LNCAP (cell line): ENCODE measurements around the gene TGFBI.

Experiments used
- CTCF ChIP-seq: fragments of 450-650 bp; IDR thresholded peaks from 2 replicates; pipeline ENCODE4 v1.5.1; 2017; ENCODE audit warnings: mild to moderate bottlenecking

TGFBI gene

DNA sequence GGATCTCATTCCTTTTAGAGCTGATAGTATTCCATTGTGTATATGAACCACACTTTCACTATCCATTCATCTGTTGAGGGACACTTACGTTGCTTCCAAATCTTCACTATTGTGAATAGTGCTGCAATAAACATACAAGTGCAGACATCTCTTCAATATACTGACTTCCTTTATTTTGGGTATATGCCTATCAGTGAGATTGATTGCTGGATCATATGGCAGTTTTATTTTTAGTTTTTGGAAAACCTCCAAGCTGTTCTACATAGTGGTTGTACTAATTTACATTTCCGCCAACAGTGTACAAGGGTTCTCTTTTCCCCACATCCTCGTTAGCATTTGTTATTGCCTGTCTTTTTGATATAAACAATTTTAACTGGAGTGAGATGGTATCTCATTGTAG, 40.2 kb upstream of the TGFBI start:
- no peak for TF ChIP-seq CTCF

DNA sequence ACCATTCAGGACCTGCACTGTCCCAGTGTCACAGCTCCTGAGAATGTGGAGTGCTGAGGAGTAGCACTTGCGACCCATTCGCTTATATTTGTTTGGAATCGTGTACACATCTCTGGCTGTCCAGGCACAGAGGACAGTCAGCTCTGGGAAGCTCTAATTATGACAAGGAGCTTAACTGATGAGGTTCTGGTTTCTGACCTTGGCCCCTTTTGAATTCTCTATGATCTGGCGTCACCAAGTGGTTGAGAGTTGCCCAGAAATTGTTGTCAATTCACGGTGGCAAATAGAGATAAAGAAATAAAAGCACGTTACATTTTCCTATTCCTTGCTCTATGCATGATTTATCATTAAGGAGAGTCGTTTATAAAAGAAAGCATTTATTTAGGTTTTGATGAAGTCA, 39.1 kb upstream of the TGFBI start:
- no peak for TF ChIP-seq CTCF

- TF ChIP-seq CTCF = no peak
Measured at GRCh38 chr5:135990528-135991255, 38.1 kb upstream of the TGFBI start.

DNA sequence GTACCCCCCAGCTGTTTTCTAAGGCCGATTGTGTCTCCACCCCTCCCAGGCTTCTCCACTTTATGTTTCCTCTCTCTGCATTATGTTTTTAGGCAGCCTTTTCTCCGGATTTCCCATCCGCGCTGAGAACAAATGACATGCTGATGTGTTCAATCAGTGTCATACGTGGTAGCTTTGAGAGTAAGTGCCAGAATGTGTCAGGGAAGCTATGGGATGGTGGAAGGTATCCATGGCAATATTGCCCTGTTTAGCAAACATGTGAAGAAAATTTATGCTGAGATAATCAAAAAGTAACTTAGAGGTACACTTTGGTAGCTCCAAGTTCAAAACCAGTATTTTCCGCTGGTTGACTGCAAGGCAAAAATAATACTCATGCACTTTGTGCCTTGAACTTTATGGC, 37.4 kb upstream of the TGFBI start:
- TF ChIP-seq CTCF = no peak

DNA sequence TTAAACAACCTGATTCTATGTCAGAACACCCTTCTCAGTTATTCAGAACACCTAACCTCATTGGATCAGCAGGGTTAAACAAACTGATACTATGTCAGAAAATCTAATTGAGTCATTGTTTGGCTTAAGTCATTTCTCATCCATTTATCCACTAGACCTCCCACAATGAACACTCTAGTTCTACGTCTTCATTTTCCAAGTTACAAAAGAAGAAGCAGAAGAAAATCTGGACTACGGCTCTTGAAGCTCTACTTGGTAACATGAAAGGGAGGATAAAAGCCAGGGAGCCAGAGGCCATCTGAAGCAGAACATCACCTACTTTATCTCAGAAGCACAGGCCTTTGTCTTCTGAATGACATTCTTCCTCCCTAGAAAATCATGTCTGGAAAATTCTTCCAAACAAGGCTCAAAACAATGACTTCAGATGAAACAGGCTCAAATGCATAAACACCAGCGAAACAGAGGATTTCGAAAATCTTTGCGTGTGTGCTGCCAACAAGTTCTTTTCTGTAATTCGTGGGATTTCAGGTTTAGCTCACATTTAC, 35.4 kb upstream of the TGFBI start:
- no peak for TF ChIP-seq CTCF

DNA sequence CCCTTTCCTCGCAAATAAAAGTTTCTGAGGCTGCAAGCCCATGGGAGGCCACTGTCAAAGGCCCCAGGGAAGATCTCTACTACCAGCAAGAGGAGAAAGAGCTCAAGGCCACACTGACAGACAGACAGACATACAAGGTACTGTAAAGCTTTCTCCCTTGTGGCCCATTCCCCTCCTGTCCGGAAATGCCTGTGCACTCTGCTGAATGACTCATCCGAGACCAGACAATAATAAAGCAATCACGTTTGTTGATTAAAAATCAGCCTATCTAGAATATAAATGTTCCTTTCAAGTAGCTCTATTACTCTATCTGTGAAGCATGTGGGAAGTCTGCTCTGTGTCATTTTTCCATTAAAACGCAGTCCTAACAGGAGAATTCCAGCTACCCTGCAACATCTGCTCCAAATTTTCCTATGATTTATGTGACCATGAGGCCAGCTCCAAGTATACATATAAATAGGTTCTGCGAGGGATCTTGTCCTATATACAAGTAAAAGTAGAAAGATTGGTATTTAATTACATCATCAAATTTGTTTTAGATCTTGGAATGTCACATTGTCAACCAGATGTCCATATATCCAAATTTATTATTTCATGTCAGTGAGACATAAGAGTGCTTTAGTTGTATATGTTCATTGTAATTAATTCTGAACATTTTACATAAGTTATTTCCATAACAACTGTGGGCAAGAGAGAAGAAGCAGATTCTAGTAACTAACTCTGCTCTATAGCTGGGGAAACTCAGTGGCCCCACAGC, 34.7 kb upstream of the TGFBI start:
- TF ChIP-seq CTCF = no peak

DNA sequence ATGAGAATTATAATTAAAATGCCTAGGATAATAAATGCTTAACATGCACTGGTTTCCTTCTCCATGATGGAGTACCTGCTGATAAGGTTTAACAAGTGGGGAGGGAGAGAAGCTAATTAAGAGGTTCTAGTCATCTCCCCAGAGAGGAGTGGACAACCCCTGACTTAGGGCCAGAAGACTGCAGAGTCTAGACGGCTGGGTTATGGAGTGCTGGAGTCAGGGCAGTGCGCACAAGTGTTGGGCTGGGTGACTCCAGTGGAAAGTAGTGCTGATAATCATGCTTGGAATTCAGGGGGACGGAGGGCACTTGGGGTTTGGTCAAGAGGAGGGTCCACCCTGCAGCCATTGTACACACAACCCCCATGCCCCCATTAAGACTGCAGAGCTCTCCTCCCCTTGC, 32.8 kb upstream of the TGFBI start:
- no peak for TF ChIP-seq CTCF
